H1 (cell line): ENCODE results near the gene LCA5L. TPM values are rescaled to one million over a fixed set of nuclear protein-coding genes. Genes with fewer than 3 reads are reported as not detected.
A peak's percentile ranks its signal among the peaks of the same experiment; 100 is the strongest.

Experiments
- BACH1 ChIP-seq: IDR thresholded peaks from 2 replicates; pipeline ENCODE4 v1.6.1; 2012; ENCODE audit warnings: low read length, improper control_type of control experiment
- CHD2 ChIP-seq: IDR thresholded peaks from 2 replicates; pipeline ENCODE4 v1.6.1; 2012; ENCODE audit warnings: low read length, improper control_type of control experiment
- FOSL1 ChIP-seq: IDR thresholded peaks from 2 replicates; pipeline ENCODE4 v1.6.1; 2011; ENCODE audit warnings: mild to moderate bottlenecking, low read depth, low read length, moderate library complexity; ENCODE audit not compliant: insufficient read depth
- GABPA ChIP-seq: IDR thresholded peaks from 2 replicates; pipeline ENCODE4 v1.6.1; 2011; ENCODE audit warnings: mild to moderate bottlenecking, low read length, moderate library complexity, borderline replicate concordance; ENCODE audit not compliant: insufficient read depth
- HDAC6 ChIP-seq: IDR thresholded peaks from one replicate; pipeline ENCODE4 v1.7.1; 2012; ENCODE audit warnings: low read depth, mild to moderate bottlenecking, inconsistent platforms, low read length, moderate library complexity
- KDM4A ChIP-seq: IDR thresholded peaks from one replicate; pipeline ENCODE4 v1.7.1; 2012; ENCODE audit warnings: low read depth, mild to moderate bottlenecking, moderate library complexity, low read length, inconsistent platforms; ENCODE audit not compliant: severe bottlenecking
- KDM5A ChIP-seq: fragments of 200-600 bp; IDR thresholded peaks from 2 replicates; pipeline ENCODE4 v1.7.1; 2012; ENCODE audit warnings: mild to moderate bottlenecking, low read length, inconsistent platforms, mixed read lengths
- POU5F1 ChIP-seq: IDR thresholded peaks from 2 replicates; pipeline ENCODE4 v1.6.1; 2011; ENCODE audit warnings: low read depth, mild to moderate bottlenecking, low read length, moderate library complexity
- RAD21 ChIP-seq, 2 experiments: IDR thresholded peaks in 1 of 2; conservative IDR thresholded peaks in 1 of 2; 2 replicates each; pipeline ENCODE4 v1.6.1; 2011; ENCODE audit warnings: low read depth in 2 of 2, low read length in 2 of 2, improper control_type of control experiment in 1 of 2, inconsistent platforms in 1 of 2, mild to moderate bottlenecking in 1 of 2, moderate library complexity in 1 of 2
- RBBP5 ChIP-seq: IDR thresholded peaks from 2 replicates; pipeline ENCODE4 v1.7.1; 2012; ENCODE audit warnings: low read depth, mild to moderate bottlenecking, inconsistent platforms, low read length, moderate library complexity, borderline replicate concordance
- RFX5 ChIP-seq: IDR thresholded peaks from 2 replicates; pipeline ENCODE4 v1.6.1; 2011; ENCODE audit warnings: low read depth, low read length, improper control_type of control experiment, borderline replicate concordance
- RNF2 ChIP-seq: fragments of 200-900, 300-1000 bp; sonication (generic); IDR thresholded peaks from 2 replicates; pipeline ENCODE4 v1.7.1; 2016; ENCODE audit warnings: borderline replicate concordance, low read depth, mild to moderate bottlenecking, antibody characterized with exemption, low read length; ENCODE audit not compliant: poor library complexity, severe bottlenecking; ENCODE audit errors: missing control alignments
- SAP30 ChIP-seq: fragments of 300-600 bp; sonication (generic); IDR thresholded peaks from 2 replicates; pipeline ENCODE4 v1.7.1; 2012; ENCODE audit warnings: low read length, moderate library complexity, mild to moderate bottlenecking, inconsistent platforms; ENCODE audit not compliant: insufficient read depth, insufficient replicate concordance
- SIX5 ChIP-seq: IDR thresholded peaks from 2 replicates; pipeline ENCODE4 v1.6.1; 2011; ENCODE audit warnings: mild to moderate bottlenecking, low read depth, low read length
- SRF ChIP-seq: IDR thresholded peaks from 2 replicates; pipeline ENCODE4 v1.6.1; 2011; ENCODE audit warnings: mild to moderate bottlenecking, low read depth, low read length, moderate library complexity
- TAF7 ChIP-seq: optimal IDR thresholded peaks from 2 replicates; pipeline ENCODE3; 2011; ENCODE audit warnings: low read depth, mild to moderate bottlenecking, inconsistent platforms, low read length, moderate library complexity, borderline replicate concordance
- TCF12 ChIP-seq: IDR thresholded peaks from 2 replicates; pipeline ENCODE4 v1.6.1; 2011; ENCODE audit warnings: low read depth, mild to moderate bottlenecking, low read length
- TEAD4 ChIP-seq: IDR thresholded peaks from 2 replicates; pipeline ENCODE4 v1.6.1; 2012; ENCODE audit warnings: low read depth, low read length, inconsistent platforms, mixed read lengths
- polyA plus RNA-seq, 7 experiments: library from polyadenylated mRNA; depleted of rRNA in 3 of 7; stranded (reverse) in 5 of 7; unstranded in 2 of 7; fragments of >200 nt in 5 of 7; fragments of 200-250 nt in 2 of 7; gene quantifications; 1 replicate in 5 of 7; 2 replicates in 1 of 7; 4 replicates in 1 of 7; pipeline versions ENCODE4 v1.2.1 to v1.2.3, GENCODE V29; 2011 to 2013; ENCODE audit warnings: missing spikeins in 2 of 7, mixed read lengths in 2 of 7
- total RNA-seq: library from RNA; stranded (reverse); fragmentation: NEBNext Ultra II Directional; extraction: Animal tissue kit (Norgen Biotek cat#: 25700); gene quantifications from 2 replicates; pipeline ENCODE4 v1.2.1, GENCODE V29; 2021
- TF ChIP-seq, protein P1 (sequence below): IDR thresholded peaks from 2 replicates; pipeline ENCODE4 v1.6.1; 2011; ENCODE audit warnings: low read depth, mild to moderate bottlenecking, low read length; ENCODE audit not compliant: insufficient read depth
- TF ChIP-seq, protein P2 (sequence below): IDR thresholded peaks from 2 replicates; pipeline ENCODE4 v1.6.1; 2012; ENCODE audit warnings: inconsistent platforms
- TF ChIP-seq, protein P3 (sequence below): IDR thresholded peaks from 2 replicates; pipeline ENCODE4 v1.6.1; 2012; ENCODE audit warnings: inconsistent platforms

Gene LCA5L
- total and polyA plus RNA-seq, 2 of the 8 experiments (the other 6 are each of a cell fraction or from before 2014, with no cell fraction given) = 0.11 to 0.84 TPM

DNA sequence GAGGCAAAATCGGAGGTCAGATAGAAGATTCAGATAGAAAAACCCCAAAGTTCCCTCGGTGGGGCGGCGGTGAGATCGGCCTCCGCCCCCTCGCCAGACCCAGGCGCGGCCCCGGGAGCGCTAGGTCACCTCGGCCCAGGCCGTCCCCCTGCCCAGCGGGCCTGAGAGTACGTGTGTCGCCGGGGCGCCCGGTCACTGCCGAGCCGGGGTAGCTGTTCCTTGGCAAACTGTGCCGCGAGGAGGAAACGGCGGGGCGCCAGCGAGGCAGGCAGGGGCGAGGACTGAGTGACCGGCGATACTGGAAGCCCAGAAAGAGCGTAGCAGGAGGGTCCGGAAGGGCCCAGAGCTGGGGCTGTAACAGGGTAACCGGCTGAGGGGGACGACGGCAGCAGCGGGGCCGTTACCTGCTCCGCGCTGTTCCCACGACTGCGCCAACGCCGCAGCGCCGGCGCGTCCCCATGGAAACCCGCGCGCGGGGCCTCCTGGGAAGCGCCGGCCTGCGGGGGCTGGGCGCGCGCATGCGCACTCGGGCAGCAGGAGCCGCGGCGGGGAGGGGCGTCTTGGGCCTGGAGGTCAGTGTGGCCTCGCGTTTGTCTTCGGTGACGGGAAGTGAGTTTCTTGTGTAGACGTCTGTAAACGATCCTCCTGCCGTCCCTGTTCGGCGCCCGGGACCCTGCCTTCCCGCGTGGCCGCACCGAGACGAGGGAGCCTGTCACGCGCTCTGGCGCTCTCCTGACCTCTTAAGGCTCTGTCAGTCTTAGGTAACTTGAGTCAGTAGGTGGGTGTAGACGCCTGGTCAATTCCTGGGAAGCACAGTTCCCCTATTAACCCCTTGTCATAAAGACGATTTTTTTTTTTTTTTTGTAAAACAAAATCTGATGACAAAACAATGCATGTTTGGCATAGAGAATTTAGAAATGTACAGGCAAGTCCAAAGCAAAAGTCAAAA, at the start of gene LCA5L (continued):
- TF ChIP-seq, protein P1, sequence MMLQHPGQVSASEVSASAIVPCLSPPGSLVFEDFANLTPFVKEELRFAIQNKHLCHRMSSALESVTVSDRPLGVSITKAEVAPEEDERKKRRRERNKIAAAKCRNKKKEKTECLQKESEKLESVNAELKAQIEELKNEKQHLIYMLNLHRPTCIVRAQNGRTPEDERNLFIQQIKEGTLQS = no peak
- TF ChIP-seq FOSL1 (no peak), RNF2 (no peak), RAD21 (IDR thresholded peaks at IDR 0.05 in 1 of 2, conservative IDR thresholded peaks at IDR 0.05 in 1 of 2; ENCODE audit: low read depth in 2 of 2, low read length in 2 of 2) (no peak), TAF7 (no peak), GABPA (no peak), SIX5 (no peak), KDM4A (peak; percentile 86), TEAD4 (no peak), RBBP5 (peak; percentile 78), BACH1 (no peak; the same call in 1 of the 2 replicates), TCF12 (no peak), SRF (no peak), CHD2 (no peak; the same call in 1 of the 2 replicates), SAP30 (no peak), RFX5 (no peak), POU5F1 (no peak), HDAC6 (no peak), KDM5A (no peak)
- TF ChIP-seq, protein P2, sequence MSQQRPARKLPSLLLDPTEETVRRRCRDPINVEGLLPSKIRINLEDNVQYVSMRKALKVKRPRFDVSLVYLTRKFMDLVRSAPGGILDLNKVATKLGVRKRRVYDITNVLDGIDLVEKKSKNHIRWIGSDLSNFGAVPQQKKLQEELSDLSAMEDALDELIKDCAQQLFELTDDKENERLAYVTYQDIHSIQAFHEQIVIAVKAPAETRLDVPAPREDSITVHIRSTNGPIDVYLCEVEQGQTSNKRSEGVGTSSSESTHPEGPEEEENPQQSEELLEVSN = peak; percentile 77
- TF ChIP-seq, protein P3, sequence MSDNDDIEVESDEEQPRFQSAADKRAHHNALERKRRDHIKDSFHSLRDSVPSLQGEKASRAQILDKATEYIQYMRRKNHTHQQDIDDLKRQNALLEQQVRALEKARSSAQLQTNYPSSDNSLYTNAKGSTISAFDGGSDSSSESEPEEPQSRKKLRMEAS = peak; percentile 88
